ENCODE data around the gene ADCK1. TPM values are rescaled to one million over a fixed set of nuclear protein-coding genes. Genes with fewer than 3 reads are reported as not detected.

Gene ADCK1
- total and polyA plus RNA-seq, 2 experiments from 2014 or later: 4.7 to 6.6 TPM

GRCh38 chr14:77892890-77893484 is 93.1 kb downstream of the ADCK1 start:
- Histone ChIP-seq H3F3A (ENCODE audit: insufficient read depth) (peaks cover 15% of the 10 kb centered on the region), H3K4me2 (ENCODE audit: unreplicated experiment) (no peak overlapping the region), H3K9ac (no peak overlapping the region)

DNA sequence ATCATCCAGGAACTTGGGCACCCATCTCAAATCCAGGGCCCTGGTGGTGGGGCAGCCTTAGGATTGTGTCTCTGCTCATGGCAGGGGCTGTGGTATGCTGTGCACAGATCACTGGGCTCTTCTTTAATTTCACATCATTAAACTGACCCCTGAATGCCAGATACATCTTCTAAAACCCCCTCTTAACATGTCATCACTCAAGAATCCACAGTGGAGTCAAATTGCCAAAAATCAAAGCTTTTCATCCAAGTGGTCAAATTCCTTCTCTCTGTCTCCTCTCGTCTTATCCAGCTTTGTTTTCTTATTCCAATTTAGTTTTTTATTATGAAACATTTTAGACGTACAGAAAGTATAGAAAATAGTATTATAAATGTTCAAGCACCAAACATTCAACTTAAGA is 97.5 kb downstream of the ADCK1 start:
- DNase-seq: no peak
- Histone ChIP-seq H3K4me3 (no peak overlapping the region), H3K27ac (no peak overlapping the region), H3K4me2 (ENCODE audit: unreplicated experiment) (no peak overlapping the region), H3K9ac (no peak overlapping the region), H3K9me2 (ENCODE audit: insufficient read depth) (no peaks in the 10 kb centered on the region), H3F3A (ENCODE audit: insufficient read depth) (no peaks in the 10 kb centered on the region), H3K79me2 (ENCODE audit: insufficient read depth) (no peaks in the 10 kb centered on the region), H3K36me3 (ENCODE audit: low read depth) (no peaks in the 10 kb centered on the region), H4K20me1 (ENCODE audit: insufficient read depth) (no peaks in the 10 kb centered on the region), H3K9me3 (ENCODE audit: low read depth) (no peaks in the 10 kb centered on the region), H2AFZ (no peak overlapping the region), H3K4me1 (ENCODE audit: insufficient read depth) (no peaks in the 10 kb centered on the region), H3K27me3 (replicated peaks; ENCODE audit: insufficient read depth) (no peaks in the 10 kb centered on the region)
- 55 to 62% methylated on average over 2 of the region's 2 CpGs for whole genome bisulfite sequencing, 2 experiments (ENCODE audit: low coverage in 1 of 2, low lambda C conversion rate in 2 of 2, missing lambda C conversion rate in 2 of 2)
- in situ Hi-C loops (cut with MboI): no loop called here
- TF ChIP-seq EZH2phosphoT487 (IDR thresholded peaks at IDR 0.05; ENCODE audit: insufficient read depth, low read depth): no peak
- no peak for TF ChIP-seq EZH2 (IDR thresholded peaks at IDR 0.05; ENCODE audit: insufficient read depth, poor library complexity, severe bottlenecking)

More at GRCh38 chr14:77892890-77893484, 93.1 kb downstream of the ADCK1 start:
- Histone ChIP-seq H3K27me3 (replicated peaks; ENCODE audit: insufficient read depth) (no peaks in the 10 kb centered on the region), H3K27ac (no peak overlapping the region), H4K20me1 (ENCODE audit: insufficient read depth) (no peaks in the 10 kb centered on the region), H3K9me2 (ENCODE audit: insufficient read depth) (no peaks in the 10 kb centered on the region), H3K36me3 (ENCODE audit: low read depth) (no peaks in the 10 kb centered on the region), H3K79me2 (ENCODE audit: insufficient read depth) (no peaks in the 10 kb centered on the region), H3K4me3 (no peak overlapping the region), H3K4me1 (ENCODE audit: insufficient read depth) (peaks cover 14% of the 10 kb centered on the region; the same call in 1 of the 2 replicates), H3K9me3 (ENCODE audit: low read depth) (no peaks in the 10 kb centered on the region), H2AFZ (no peak overlapping the region)
- TF ChIP-seq EZH2 (IDR thresholded peaks at IDR 0.05; ENCODE audit: insufficient read depth, poor library complexity, severe bottlenecking) (no peak), EZH2phosphoT487 (IDR thresholded peaks at IDR 0.05; ENCODE audit: insufficient read depth, low read depth) (no peak)
- in situ Hi-C loops (cut with MboI): no loop called here
- DNase-seq: no peak
- 85 to 91% methylated on average over 5 of the region's 5 CpGs for WGBS, 2 experiments (ENCODE audit: low coverage in 1 of 2, low lambda C conversion rate in 2 of 2, missing lambda C conversion rate in 2 of 2)

DNA sequence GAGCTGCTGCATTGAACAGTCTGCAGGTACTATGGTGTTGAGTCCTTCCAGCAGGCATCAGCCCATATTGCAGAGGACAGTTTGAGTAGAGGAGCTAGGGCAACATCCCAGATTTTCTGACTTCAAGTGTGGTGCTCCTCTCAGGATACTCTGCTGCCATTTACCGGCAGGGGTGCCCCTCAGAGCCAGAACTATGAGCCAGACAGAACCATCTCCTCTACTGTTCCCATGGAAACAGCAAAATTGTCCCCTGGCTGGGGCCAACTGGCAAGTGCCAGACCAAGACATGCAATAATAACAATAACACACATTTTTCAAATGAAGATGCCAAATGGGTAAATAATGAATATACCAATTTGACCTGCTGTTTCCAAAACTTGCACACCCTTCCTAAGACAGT is 102.9 kb downstream of the ADCK1 start:
- Histone ChIP-seq H3K9ac (no peak overlapping the region), H3K79me2 (ENCODE audit: insufficient read depth) (no peaks in the 10 kb centered on the region), H3K4me1 (ENCODE audit: insufficient read depth) (peaks cover 16% of the 10 kb centered on the region), H3K9me2 (ENCODE audit: insufficient read depth) (no peaks in the 10 kb centered on the region), H4K20me1 (ENCODE audit: insufficient read depth) (no peaks in the 10 kb centered on the region), H3K27me3 (replicated peaks; ENCODE audit: insufficient read depth) (no peaks in the 10 kb centered on the region), H2AFZ (no peak overlapping the region), H3K9me3 (ENCODE audit: low read depth) (no peaks in the 10 kb centered on the region), H3K36me3 (ENCODE audit: low read depth) (no peaks in the 10 kb centered on the region), H3F3A (ENCODE audit: insufficient read depth) (no peaks in the 10 kb centered on the region), H3K4me2 (ENCODE audit: unreplicated experiment) (peak overlapping the region; percentile 10), H3K4me3 (no peak overlapping the region), H3K27ac (no peak overlapping the region)
- in situ Hi-C loops (cut with MboI): no loop called here
- TF ChIP-seq EZH2 (IDR thresholded peaks at IDR 0.05; ENCODE audit: insufficient read depth, poor library complexity, severe bottlenecking) (no peak), EZH2phosphoT487 (IDR thresholded peaks at IDR 0.05; ENCODE audit: insufficient read depth, low read depth) (no peak)
- DNase-seq: peak; percentile 21
- 6 to 18% methylated on average over 1 of the region's 1 CpG for WGBS, 2 experiments (ENCODE audit: low coverage in 1 of 2, low lambda C conversion rate in 2 of 2, missing lambda C conversion rate in 2 of 2)

GRCh38 chr14:77903221-77903620 is 103.3 kb downstream of the ADCK1 start:
- DNase-seq: peak; percentile 70
- H3K27ac ChIP-seq: no peak overlapping the region
- no peaks in the 10 kb centered on the region for H4K20me1 ChIP-seq (ENCODE audit: insufficient read depth)
- H3F3A ChIP-seq (ENCODE audit: insufficient read depth): no peaks in the 10 kb centered on the region
- H3K4me1 ChIP-seq (ENCODE audit: insufficient read depth): peaks cover 16% of the 10 kb centered on the region
- peak overlapping the region; percentile 10 for H3K4me2 ChIP-seq (ENCODE audit: unreplicated experiment)
- no peaks in the 10 kb centered on the region for H3K27me3 ChIP-seq (replicated peaks; ENCODE audit: insufficient read depth)
- TF ChIP-seq EZH2phosphoT487 (IDR thresholded peaks at IDR 0.05; ENCODE audit: insufficient read depth, low read depth) (no peak), EZH2 (IDR thresholded peaks at IDR 0.05; ENCODE audit: insufficient read depth, poor library complexity, severe bottlenecking) (no peak)
- H3K36me3 ChIP-seq (ENCODE audit: low read depth): no peaks in the 10 kb centered on the region
- in situ Hi-C loops (cut with MboI): no loop called here
- no peak overlapping the region for H3K4me3 ChIP-seq
- 27 to 33% methylated on average over 6 of the region's 6 CpGs for WGBS, 2 experiments (ENCODE audit: low coverage in 1 of 2, low lambda C conversion rate in 2 of 2, missing lambda C conversion rate in 2 of 2)
- no peaks in the 10 kb centered on the region for H3K9me2 ChIP-seq (ENCODE audit: insufficient read depth)
- H2AFZ ChIP-seq: no peak overlapping the region
- no peaks in the 10 kb centered on the region for H3K79me2 ChIP-seq (ENCODE audit: insufficient read depth)
- H3K9me3 ChIP-seq (ENCODE audit: low read depth): no peaks in the 10 kb centered on the region
- H3K9ac ChIP-seq: no peak overlapping the region

All from GM23248 (cell line).